ENCODE data around the gene UBFD1.

The UBFD1 gene

GRCh38 chr16:23615805-23616204 is 58.3 kb downstream of the UBFD1 start:
- no peak for DNase-seq

All from NCI-H2227 treated with DMSO at 0.1 percent for 48 hours (cell line).